ENCODE results near the gene CSNK2B. TPM values are rescaled to one million over a fixed set of nuclear protein-coding genes. Genes with fewer than 3 reads are reported as not detected.

Gene CSNK2B
- total and polyA plus RNA-seq, 9 of the 15 experiments (the other 6 are each of a cell fraction or from before 2014, with no cell fraction given), result 120 to 1,126 (median 529) TPM

DNA sequence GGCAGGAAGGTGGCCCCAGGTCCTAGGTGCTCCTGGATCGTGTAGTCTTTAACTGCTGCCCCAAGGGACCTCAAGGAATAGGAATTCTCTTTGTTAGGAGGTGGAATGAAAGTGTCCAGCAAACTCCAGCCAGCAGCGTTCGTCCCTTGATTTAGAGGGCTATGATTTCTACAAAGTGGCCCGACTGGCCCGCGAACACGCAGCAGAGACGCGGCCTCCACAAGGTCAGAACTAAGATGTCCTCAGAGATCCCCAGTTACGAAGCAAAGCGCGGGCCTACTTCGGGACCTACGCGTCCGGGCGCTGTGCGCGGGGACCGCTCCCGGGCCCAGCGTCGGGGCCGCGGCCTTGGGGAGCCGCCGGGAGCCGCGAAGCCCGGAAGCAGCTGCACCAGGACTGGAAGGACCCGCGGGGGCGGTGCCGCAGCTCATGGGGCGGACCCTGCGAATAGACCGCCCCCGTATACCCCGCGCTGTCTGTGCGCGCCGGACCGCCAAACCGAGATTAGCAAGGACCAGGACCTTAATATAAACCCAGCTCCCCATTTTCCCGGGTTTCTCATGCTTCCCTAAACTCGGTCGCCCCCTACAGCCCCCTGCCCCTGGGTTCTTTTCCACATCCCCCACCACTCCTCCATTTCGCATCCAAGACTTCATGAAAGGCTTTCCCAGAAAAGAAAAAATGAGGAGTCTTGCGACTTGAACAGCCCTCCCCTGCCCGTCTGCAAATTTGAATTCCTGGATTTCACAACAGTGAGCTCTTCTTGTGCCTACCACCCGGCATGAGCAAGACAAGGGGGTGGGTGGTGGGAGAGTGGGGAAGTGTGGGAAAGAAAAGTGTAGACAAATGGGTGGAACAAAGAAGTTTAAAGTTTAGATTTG, 5.3 kb upstream of the CSNK2B start, which contains the start of gene C6orf47 (continued):
- TF ChIP-seq, protein P1, sequence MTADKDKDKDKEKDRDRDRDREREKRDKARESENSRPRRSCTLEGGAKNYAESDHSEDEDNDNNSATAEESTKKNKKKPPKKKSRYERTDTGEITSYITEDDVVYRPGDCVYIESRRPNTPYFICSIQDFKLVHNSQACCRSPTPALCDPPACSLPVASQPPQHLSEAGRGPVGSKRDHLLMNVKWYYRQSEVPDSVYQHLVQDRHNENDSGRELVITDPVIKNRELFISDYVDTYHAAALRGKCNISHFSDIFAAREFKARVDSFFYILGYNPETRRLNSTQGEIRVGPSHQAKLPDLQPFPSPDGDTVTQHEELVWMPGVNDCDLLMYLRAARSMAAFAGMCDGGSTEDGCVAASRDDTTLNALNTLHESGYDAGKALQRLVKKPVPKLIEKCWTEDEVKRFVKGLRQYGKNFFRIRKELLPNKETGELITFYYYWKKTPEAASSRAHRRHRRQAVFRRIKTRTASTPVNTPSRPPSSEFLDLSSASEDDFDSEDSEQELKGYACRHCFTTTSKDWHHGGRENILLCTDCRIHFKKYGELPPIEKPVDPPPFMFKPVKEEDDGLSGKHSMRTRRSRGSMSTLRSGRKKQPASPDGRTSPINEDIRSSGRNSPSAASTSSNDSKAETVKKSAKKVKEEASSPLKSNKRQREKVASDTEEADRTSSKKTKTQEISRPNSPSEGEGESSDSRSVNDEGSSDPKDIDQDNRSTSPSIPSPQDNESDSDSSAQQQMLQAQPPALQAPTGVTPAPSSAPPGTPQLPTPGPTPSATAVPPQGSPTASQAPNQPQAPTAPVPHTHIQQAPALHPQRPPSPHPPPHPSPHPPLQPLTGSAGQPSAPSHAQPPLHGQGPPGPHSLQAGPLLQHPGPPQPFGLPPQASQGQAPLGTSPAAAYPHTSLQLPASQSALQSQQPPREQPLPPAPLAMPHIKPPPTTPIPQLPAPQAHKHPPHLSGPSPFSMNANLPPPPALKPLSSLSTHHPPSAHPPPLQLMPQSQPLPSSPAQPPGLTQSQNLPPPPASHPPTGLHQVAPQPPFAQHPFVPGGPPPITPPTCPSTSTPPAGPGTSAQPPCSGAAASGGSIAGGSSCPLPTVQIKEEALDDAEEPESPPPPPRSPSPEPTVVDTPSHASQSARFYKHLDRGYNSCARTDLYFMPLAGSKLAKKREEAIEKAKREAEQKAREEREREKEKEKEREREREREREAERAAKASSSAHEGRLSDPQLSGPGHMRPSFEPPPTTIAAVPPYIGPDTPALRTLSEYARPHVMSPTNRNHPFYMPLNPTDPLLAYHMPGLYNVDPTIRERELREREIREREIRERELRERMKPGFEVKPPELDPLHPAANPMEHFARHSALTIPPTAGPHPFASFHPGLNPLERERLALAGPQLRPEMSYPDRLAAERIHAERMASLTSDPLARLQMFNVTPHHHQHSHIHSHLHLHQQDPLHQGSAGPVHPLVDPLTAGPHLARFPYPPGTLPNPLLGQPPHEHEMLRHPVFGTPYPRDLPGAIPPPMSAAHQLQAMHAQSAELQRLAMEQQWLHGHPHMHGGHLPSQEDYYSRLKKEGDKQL (CRISPR knock-in tag; IDR thresholded peaks at IDR 0.05; ENCODE audit: borderline replicate concordance), result peak; percentile 93; the same call in 1 of the 2 replicates
- TF ChIP-seq, protein P2, sequence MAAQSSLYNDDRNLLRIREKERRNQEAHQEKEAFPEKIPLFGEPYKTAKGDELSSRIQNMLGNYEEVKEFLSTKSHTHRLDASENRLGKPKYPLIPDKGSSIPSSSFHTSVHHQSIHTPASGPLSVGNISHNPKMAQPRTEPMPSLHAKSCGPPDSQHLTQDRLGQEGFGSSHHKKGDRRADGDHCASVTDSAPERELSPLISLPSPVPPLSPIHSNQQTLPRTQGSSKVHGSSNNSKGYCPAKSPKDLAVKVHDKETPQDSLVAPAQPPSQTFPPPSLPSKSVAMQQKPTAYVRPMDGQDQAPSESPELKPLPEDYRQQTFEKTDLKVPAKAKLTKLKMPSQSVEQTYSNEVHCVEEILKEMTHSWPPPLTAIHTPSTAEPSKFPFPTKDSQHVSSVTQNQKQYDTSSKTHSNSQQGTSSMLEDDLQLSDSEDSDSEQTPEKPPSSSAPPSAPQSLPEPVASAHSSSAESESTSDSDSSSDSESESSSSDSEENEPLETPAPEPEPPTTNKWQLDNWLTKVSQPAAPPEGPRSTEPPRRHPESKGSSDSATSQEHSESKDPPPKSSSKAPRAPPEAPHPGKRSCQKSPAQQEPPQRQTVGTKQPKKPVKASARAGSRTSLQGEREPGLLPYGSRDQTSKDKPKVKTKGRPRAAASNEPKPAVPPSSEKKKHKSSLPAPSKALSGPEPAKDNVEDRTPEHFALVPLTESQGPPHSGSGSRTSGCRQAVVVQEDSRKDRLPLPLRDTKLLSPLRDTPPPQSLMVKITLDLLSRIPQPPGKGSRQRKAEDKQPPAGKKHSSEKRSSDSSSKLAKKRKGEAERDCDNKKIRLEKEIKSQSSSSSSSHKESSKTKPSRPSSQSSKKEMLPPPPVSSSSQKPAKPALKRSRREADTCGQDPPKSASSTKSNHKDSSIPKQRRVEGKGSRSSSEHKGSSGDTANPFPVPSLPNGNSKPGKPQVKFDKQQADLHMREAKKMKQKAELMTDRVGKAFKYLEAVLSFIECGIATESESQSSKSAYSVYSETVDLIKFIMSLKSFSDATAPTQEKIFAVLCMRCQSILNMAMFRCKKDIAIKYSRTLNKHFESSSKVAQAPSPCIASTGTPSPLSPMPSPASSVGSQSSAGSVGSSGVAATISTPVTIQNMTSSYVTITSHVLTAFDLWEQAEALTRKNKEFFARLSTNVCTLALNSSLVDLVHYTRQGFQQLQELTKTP (IDR thresholded peaks at IDR 0.05; ENCODE audit: low read depth in 1 of 2, partially characterized antibody in 2 of 2), result peak in 1 of 2 experiments; percentile 38
- TF ChIP-seq ILK (tag; IDR thresholded peaks at IDR 0.05; ENCODE audit: borderline replicate concordance, low read depth), result no peak
- 0 out of 2 replicates have a peak, but pooled peaks have one; percentile 5 for TF ChIP-seq ZNF384 (IDR thresholded peaks at IDR 0.05; ENCODE audit: low read depth, low read length)
- TF ChIP-seq, protein P3, sequence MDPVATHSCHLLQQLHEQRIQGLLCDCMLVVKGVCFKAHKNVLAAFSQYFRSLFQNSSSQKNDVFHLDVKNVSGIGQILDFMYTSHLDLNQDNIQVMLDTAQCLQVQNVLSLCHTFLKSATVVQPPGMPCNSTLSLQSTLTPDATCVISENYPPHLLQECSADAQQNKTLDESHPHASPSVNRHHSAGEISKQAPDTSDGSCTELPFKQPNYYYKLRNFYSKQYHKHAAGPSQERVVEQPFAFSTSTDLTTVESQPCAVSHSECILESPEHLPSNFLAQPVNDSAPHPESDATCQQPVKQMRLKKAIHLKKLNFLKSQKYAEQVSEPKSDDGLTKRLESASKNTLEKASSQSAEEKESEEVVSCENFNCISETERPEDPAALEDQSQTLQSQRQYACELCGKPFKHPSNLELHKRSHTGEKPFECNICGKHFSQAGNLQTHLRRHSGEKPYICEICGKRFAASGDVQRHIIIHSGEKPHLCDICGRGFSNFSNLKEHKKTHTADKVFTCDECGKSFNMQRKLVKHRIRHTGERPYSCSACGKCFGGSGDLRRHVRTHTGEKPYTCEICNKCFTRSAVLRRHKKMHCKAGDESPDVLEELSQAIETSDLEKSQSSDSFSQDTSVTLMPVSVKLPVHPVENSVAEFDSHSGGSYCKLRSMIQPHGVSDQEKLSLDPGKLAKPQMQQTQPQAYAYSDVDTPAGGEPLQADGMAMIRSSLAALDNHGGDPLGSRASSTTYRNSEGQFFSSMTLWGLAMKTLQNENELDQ (CRISPR knock-in tag; IDR thresholded peaks at IDR 0.05; ENCODE audit: borderline replicate concordance), result no peak
- TF ChIP-seq KAT8 (IDR thresholded peaks at IDR 0.05; ENCODE audit: low read depth), result no peak
- TF ChIP-seq, protein P4, sequence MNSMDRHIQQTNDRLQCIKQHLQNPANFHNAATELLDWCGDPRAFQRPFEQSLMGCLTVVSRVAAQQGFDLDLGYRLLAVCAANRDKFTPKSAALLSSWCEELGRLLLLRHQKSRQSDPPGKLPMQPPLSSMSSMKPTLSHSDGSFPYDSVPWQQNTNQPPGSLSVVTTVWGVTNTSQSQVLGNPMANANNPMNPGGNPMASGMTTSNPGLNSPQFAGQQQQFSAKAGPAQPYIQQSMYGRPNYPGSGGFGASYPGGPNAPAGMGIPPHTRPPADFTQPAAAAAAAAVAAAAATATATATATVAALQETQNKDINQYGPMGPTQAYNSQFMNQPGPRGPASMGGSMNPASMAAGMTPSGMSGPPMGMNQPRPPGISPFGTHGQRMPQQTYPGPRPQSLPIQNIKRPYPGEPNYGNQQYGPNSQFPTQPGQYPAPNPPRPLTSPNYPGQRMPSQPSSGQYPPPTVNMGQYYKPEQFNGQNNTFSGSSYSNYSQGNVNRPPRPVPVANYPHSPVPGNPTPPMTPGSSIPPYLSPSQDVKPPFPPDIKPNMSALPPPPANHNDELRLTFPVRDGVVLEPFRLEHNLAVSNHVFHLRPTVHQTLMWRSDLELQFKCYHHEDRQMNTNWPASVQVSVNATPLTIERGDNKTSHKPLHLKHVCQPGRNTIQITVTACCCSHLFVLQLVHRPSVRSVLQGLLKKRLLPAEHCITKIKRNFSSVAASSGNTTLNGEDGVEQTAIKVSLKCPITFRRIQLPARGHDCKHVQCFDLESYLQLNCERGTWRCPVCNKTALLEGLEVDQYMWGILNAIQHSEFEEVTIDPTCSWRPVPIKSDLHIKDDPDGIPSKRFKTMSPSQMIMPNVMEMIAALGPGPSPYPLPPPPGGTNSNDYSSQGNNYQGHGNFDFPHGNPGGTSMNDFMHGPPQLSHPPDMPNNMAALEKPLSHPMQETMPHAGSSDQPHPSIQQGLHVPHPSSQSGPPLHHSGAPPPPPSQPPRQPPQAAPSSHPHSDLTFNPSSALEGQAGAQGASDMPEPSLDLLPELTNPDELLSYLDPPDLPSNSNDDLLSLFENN (IDR thresholded peaks at IDR 0.05; ENCODE audit: low read depth in 2 of 2, low read length in 2 of 2), result 0 out of 4 replicates have a peak, but pooled peaks of 1 of the 2 experiments have one; percentile 33
- no peak for TF ChIP-seq NFIC (IDR thresholded peaks at IDR 0.05)
